GM12801 (cell line): ENCODE data around the gene FANCG.

Source experiments
- TF ChIP-seq, protein P1 (sequence below): IDR thresholded peaks from one replicate; pipeline ENCODE4 v1.5.1; 2011; ENCODE audit warnings: control low read depth; ENCODE audit not compliant: insufficient read length; ENCODE audit errors: extremely low read depth

The FANCG gene

DNA sequence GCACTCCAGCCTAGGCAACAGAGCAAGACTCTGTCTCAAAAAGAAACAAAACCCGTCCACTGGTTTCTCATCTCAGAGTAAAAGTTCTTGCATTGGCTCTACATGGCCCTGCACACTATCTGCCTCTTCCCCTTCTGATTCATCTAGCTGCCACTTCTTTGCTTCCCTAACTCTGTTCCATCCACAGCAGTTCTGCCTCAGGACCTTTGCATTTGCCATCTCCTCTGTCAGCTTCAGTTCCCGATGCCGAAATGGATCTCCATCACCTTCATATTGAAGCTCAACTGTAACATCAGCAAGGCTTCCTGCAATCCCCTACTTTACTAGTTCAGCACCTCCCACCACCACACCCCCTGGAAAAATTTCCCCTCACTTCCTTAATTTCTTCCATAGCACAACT lies 17.8 kb upstream of the FANCG start:
- TF ChIP-seq, protein P1, sequence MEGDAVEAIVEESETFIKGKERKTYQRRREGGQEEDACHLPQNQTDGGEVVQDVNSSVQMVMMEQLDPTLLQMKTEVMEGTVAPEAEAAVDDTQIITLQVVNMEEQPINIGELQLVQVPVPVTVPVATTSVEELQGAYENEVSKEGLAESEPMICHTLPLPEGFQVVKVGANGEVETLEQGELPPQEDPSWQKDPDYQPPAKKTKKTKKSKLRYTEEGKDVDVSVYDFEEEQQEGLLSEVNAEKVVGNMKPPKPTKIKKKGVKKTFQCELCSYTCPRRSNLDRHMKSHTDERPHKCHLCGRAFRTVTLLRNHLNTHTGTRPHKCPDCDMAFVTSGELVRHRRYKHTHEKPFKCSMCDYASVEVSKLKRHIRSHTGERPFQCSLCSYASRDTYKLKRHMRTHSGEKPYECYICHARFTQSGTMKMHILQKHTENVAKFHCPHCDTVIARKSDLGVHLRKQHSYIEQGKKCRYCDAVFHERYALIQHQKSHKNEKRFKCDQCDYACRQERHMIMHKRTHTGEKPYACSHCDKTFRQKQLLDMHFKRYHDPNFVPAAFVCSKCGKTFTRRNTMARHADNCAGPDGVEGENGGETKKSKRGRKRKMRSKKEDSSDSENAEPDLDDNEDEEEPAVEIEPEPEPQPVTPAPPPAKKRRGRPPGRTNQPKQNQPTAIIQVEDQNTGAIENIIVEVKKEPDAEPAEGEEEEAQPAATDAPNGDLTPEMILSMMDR = no peak

DNA sequence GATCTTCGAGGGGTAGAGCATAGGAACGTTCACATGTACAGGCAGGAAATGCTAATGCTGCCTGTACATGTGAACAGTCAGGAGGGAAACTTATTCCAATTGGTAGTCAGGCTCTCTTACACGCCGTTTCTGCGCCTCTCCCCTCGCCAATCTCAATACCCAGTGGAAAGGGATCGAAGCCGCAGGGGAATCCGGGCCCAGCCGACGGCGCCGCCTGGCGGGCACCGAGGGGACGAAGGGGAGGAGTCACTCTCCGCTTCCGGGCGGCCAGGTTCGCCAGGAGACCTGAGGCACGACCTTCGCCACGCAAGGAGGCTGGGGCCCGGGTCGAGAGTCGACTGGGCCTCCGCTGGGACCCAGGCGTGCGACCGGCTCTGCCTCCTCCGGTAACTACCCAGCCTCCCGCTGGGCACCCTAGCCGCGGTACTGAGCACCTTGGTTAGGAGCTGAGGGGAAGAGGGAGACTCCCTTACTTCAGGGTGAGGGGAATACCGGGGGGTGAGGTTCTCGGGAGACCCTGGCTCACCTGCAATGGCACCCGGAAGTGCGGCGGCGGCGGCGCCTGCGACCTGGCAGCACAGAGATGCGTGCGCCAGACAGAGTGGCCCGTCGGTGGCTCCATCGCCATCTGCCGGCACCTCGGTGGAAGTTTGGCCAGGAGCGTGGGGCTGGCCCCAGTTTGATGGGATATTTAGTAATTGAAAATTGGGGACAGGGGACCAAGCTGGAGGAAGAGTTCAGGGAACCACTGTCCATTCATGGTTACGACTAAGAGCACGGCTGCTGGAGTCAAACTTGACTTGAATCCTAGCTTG lies 16.5 kb upstream of the FANCG start, which contains the start of gene PIGO:
Gene PIGO, minus strand, starts transcription at position 557 of the 815 bp plus-strand sequence. CDS start 1,026 bp downstream, outside the sequence.
- TF ChIP-seq, protein P1 = peak; percentile 27

DNA sequence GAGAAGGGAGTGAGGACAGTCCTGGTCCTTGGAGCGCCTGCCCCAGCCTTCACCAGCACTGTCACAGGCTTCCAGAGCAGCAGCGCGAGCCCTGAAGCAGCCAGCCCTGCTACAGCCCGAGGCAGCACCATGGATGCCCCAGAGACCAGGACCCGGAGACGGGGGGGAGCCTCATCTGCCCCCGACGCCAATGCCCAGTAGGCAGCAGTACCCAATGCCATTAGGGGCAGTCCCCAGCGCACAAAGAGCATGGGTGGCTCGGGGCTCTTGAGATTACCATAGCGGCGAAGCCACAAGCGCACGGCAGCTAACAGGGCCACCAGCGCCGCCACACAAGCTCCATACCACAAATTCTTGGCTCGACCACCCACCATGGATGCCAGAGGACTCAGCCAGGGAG lies 11.8 kb upstream of the FANCG start:
- TF ChIP-seq, protein P1 = no peak

DNA sequence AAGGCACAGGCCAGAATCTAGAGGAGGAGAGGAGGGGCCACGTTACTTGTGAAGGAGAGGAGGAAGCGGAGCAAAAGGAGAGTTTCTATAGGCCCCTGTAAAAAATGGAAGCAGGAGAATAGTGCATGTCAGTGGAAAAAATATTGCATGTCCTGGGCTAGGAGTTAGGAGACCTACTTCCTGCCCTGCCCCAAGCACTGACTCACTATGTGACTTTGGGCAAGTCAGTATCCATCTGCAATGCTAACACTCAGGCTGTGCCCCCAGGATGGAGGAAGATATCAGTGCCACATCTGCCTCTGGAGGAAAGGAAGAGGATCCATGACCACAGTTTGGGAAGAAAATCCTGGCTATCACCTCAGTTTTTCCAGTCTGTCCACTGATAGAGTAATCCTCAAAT lies 9.7 kb upstream of the FANCG start:
- TF ChIP-seq, protein P1 = no peak

DNA sequence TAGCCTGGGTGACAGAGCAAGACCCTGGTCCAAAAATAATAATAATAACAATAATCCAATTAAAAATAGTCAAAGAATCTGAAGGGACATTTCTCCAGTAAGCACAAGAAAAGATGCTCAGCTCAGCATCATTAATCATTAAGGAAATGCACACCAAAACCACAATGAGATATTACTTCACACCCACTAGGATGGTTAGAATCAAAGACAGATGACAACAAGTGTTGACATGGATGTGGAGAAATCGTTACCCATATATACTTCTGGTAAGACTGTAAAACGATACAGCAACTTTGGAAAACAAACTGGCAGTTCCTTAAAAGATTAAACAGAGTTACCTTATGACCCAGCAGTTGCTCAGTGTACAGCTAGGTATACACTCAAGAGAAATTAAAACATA lies 5.3 kb upstream of the FANCG start:
- TF ChIP-seq, protein P1 = no peak

DNA sequence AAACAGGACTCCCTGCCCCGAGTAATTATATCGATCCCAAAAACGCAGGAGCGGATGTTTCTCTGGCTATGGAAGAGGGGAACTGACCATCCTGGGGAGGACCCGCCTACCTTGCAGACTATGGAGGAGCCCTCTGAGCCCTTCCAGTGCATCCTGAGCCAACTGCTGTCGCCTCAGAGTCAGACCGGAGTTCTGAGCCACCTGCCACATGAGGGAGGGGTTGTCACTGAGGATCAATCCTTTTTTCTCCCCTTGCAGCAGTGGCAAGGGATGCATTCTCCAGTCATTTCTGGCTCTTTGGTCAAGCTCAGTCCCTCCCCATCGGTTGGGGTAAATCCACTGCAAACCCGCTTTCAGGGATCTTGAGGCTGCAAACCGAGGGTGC lies 709 bp downstream of the FANCG start:
- TF ChIP-seq, protein P1 = no peak

DNA sequence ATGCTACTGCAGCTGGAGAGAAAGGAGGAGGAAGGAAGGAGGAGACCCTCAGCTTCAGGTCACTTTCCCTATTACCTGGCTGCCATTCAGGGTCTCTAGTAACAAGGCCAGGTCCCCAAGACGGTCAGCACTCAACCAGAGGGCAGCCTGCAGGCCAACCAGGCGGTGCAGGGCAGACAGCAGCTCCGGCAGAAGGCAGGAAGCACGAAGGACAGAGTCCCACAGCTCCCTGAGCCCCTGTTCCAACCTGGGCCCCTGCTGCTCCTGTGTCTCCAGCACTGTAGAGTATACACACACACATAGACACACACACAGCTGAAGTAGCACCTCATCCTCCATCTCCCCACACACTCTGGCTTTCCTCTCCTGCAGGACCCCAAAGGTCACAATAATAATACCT lies 1.7 kb downstream of the FANCG start:
- TF ChIP-seq, protein P1 = no peak

DNA sequence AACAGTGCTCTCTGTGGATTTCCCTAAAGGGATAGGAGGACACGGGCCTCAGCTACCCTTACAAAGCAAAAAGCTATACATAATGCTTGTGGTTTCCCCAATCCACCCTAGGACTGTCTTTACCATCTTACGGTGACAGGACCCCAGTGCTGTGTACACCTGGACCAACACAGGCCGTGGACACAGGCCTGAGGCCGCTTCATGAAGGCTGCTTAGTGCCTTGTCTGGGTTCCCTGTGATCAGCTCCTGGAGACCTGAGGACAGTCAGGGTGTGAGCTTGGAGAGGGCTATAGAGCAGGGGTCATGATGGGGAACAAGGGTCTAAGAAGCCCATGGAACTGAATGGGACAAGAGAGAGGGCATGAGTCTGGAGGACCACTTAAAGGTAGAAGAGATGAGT lies 2.9 kb downstream of the FANCG start:
- TF ChIP-seq, protein P1 = no peak
